ENCODE results near the gene ADGRG6. TPM values are rescaled to one million over a fixed set of nuclear protein-coding genes. Genes with fewer than 3 reads are reported as not detected.

ADGRG6 gene
- total RNA-seq, 6 donors from 2014 or later = 19.9 to 44.1 (median 29.8) TPM

GRCh38 chr6:142489722-142490610 lies 188.2 kb downstream of the ADGRG6 start:
- no peak overlapping the region for H3K27ac ChIP-seq
- no peaks in the 10 kb centered on the region for H3K36me3 ChIP-seq
- H3K27me3 ChIP-seq = no peaks in the 10 kb centered on the region
- DNase-seq (no peak), ATAC-seq (ENCODE audit: low FRiP score in 2 of 2) (no peak)
- no peaks in the 10 kb centered on the region for H3K9me3 ChIP-seq
- TF ChIP-seq POLR2A (IDR thresholded peaks at IDR 0.05) (no peak), EP300 (IDR thresholded peaks at IDR 0.05) (no peak), POLR2AphosphoS5 (IDR thresholded peaks at IDR 0.05) (no peak), CTCF (IDR thresholded peaks at IDR 0.05) (no peak)
- H3K4me3 ChIP-seq = no peak overlapping the region
- WGBS, 2 donors = 79 to 96% methylated on average over 1 of the region's 1 CpG
- H3K4me1 ChIP-seq = no peaks in the 10 kb centered on the region

Other genes with a start within 250 kb of the ADGRG6 start
- not detected for gene GJE1, start 169.1 kb upstream of the ADGRG6 start, total RNA-seq
- gene NMBR, start 154.9 kb upstream of the ADGRG6 start, total RNA-seq = not detected
- gene VTA1, start 154.7 kb upstream of the ADGRG6 start, total RNA-seq = 10 to 100 TPM; 15.8 to 36.0 (median 25.7) TPM

Measured in upper lobe of left lung (tissue), 6 donors.